ENCODE results near the gene PRELID3B.

- TF ChIP-seq CTCF (IDR thresholded peaks at IDR 0.05; ENCODE audit: insufficient read depth, low read length, poor library complexity, severe bottlenecking) (no peak), EZH2phosphoT487 (conservative IDR thresholded peaks at IDR 0.05; ENCODE audit: low read length) (no peak)
Observed at GRCh38 chr20:59069026-59069425, 26.4 kb upstream of the PRELID3B start.
